Stimulated activated CD4-positive, alpha-beta T cell treated with anti-CD3 and anti-CD28 coated beads, Interleukin-1b, Interleukin-23, amount 100 ng/mL, for 4 hours (primary cell): ENCODE data around the gene ECI1.

Experiments used
- DNase-seq, 2 donors: peaks; one replicate each; pipeline ENCODE4 v3.0.0-alpha.2; 2020; ENCODE audit warnings: low read depth in 2 of 2

ECI1 gene

DNA sequence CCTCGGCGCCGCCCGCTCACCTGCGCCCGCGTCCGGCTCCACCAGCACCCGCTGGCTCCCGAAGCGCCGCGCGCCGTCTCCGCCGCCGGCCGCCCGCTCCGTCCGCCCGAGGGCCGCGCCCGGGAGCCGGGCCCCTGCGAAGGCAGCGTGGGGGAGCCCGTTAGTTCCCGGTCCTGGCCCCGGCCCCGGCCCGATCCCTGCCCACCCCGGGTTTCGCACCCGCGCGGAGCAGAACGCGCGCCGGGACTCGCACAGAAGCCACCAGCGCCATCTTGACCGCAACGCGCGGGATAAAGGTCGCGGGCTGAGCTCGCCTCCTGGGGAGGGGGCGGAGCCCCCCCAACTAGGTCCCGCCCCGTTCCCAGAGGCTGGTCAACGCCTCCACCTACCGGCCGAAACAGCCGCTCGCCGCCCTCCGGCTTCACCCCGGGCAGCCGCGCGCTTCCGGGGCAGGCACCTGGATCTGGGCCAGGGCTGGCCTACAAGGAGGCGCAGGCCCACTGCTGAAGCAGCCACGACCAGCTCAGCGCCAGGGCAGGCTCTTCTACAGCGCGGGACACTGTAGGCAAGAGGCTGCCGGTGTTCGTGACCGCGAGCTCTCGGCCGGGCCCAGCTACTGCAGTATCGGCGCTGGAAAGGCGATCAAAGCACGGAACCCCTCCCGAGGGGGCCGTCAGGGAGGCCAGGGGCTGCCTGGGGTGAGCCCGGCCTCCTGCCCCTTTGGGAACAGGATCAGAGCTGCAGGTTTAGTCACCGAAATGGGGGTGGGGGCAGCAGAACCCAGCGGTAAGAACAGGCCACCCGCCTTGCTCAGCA, at the start of gene ECI1:
Gene ECI1, minus strand, starts transcription at position 292 of the 816 bp plus-strand sequence. Its CDS starts 21 bp downstream, at position 271.
- DNase-seq: peak; percentile 58 to 76

DNA sequence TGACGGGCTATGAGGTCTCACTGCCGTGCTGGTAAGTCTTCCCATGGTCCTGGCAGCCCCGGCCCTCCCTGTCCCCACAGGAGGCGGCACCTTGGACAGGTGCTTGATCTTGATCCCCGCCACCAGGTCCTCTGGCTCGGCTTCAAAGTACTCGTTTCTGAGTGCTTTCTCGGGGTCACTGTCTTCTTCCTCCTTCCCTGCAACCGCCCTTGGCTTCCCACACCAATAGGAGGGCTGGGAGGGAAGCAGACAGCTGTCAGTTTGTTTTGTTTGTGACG, 48.5 kb upstream of the ECI1 start:
- DNase-seq: no peak

- no peak for DNase-seq
These were observed 47.9 kb upstream of the ECI1 start for GRCh38 chr16:2299121-2299914.

GRCh38 chr16:2298621-2299020, 47.2 kb upstream of the ECI1 start:
- no peak for DNase-seq

DNA sequence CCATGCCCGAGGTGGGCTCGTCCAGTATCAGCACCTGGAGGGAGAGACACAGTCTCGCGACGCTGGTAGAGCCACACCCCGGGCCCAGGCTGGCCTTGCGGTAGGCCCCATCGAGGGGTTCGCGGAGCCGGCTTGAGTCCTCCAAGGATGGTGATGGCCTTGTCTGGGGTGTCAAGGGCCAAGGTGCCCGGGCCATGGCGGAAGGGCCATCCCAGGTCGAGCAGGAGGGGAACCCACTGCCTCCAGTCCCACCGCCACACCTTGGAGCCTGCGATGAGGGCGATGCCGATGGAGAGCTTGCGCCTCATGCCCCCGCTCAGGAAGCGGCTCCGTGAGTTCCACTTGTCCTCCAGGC, 46.1 kb upstream of the ECI1 start:
- no peak for DNase-seq

DNA sequence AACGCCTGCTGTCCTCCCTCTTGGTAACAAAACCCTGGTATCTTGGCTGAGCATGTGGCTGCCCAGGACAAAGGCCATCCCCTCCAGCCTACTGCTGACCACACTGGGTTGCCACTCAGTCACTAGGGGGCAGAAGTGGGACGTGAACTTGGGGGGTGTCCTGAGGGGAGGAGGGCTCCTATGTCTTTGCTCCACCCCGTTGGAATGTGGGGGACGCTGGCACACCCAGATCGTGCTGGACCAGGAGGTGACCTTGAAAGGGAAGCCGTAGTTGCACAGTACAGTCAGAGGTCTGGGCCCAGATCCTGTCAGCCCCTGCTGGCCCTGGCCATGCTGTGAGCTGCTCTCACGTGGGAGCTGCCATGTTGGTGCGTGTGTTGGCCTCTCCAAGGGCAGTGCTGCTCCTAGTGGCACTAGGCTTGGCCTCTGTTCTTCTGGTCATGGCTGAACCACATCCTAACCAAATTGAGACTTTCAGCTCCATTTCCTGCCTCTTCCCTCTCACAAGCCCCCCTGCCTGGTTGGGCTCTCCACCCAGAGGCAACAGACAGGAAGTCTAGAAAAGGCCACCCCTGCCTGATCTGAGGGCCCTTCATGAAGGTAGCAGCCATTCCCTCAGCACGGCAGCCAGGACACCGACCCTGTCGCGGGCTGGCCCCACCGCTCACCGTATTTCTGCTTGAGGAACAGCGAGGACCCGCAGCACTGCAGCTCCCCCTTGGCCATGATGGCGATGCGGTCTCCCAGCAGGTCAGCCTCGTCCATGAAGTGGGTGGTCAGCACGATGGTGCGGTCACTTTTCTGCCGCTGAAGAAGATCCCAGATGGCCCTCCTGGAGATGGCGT, 45.5 kb upstream of the ECI1 start:
- no peak for DNase-seq

DNA sequence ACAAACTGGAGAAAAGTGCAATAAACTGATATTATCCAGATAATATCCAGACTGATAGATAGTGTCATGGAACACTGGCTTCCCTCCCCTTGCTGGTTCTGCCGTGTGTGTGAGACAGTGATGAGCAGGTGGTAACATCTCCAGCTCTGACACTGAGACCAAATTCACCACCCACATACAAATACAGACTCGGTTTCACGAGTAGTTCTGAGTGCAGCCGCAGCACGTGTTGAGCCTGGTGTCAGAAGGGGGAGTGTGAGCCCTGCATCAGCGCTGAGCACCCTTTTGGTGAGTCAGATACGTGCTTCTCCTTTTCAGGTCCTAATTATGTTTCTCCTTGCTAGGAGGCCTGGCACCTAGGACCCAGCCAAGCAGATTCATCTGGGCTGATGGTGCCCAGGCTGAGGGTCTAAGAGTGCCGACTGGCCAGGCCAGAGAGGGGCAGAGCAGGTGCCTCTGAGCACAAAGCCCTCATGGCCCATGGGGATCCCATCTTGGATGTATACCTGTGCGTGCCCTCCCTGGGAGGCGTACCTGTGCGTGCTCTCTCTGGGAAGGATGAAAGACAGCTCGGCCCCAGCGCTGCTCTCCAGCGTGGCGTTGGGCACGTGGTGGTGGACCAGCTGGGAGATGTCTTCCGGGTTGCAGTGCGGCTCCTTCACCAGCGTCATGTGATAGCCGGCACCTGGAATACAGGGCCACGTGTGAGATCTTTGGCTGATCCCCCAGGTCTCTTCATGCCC, 43.8 kb upstream of the ECI1 start:
- DNase-seq: no peak

DNA sequence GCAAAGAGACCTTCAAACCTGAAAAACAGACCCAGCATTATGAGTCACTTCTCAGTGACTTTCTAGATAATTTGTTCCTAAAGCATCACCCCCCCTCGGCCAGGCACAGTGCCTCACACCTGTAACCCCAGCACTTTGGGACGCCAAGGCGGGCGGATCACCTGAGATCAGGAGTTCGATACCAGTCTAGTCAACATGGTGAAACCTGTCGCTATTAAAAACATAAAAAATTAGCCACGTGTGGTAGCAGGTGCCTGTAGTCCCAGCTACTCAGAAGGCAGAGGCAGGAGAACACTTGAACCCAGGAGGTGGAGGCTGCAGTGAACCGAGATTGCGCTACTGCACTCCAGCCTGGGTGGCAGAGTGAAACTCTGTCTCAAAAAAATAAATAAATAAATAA, 40.8 kb upstream of the ECI1 start:
- no peak for DNase-seq

GRCh38 chr16:2289282-2289681, 37.9 kb upstream of the ECI1 start:
- DNase-seq: no peak

DNA sequence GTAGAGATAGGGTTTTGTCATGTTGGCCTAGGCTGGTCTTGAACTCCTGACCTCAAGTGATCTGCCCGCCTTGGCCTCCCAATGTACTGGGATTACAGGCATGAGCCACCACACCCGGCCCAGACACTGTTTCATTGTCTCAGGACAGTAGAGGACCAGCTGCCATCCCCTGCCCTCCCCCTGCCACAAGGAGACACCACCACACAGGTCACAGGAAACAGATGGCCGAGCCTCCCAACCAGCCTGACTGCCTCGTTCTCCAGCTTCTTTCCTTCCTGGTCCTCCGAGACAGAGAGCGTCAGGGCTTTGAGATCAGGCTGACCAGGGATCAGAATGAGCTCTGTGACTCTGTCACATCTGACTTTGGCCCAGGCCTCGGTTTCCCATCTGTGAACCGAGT, 37.3 kb upstream of the ECI1 start:
- no peak for DNase-seq

GRCh38 chr16:2287916-2288547, 36.6 kb upstream of the ECI1 start:
- DNase-seq: no peak

GRCh38 chr16:2286550-2286949, 35.2 kb upstream of the ECI1 start:
- DNase-seq: no peak

GRCh38 chr16:2285731-2286191, 34.4 kb upstream of the ECI1 start:
- no peak for DNase-seq

DNA sequence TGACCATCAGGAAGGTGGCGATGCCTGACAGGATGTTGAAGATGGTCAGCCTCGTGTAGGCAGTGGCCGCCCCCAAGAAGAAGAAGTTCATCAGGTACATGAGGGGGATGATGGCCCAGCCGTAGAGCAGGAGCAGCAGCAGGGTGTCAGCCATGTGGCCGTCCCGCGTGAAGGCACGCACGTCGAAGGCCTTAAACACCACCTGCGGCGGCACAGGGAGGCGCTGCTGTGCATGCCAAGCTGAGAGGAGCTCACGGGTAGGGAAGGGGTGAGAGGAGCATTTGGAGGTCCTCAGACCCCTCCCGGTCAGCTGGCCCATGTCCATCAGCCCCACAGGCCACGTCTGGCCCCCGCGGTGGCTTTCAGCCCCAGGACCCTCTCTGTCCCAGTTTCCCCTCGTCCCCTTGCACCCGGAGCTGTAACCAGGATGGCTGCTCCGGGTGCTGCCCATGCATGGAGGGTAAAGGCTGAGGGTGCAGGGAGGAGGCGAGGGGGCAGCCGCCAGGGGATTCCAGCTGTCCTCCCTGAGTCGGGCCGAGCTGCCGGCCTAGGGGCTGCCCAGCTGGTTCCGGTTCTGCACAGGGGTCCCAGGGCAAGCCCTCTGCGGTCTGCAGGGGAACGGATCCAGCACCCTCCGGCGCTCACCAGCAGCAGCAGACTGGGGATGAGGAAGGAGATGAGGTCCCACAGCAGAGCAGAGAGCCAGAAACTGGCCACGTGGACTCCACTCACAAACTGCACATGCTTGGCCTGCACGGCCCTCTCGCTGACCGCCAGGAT, 33.6 kb upstream of the ECI1 start:
- no peak for DNase-seq

DNA sequence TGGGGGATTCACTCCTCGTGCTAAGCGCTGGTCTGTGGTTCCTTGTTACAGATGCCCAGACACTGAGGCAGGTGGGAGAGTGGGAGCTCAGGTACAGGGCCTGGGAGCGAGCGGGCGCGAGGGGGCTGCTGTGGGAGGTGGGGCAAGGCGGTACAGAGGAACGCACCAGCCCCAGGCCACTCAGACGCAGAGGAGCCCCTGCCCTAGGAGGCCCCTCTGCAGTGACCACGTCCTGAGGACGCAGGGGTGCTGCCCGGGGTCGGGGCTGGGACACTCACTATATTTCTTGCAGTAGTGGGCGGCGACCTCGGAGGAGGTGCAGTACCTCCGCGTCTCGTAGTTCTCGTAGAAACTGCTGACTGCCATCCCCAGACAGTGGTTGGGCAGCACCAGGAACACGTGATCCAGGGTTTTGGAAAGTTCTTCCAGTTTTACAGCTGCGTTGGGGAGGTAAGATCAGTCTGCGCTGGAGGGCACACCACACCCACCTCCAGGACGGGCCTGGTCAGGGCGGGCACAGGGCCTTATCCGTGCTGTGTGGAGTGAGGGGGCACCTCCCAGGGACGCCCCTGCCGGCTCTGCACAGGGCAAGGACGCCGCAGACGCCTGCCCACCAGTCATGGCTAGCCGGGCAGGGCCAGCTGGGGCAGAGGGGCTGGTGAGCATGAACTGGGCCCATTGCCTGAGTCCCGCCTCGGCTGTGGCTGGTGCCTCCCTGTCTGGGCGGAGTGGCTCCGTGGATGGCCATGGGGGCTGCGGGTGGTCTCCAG, 32.8 kb upstream of the ECI1 start:
- no peak for DNase-seq

DNA sequence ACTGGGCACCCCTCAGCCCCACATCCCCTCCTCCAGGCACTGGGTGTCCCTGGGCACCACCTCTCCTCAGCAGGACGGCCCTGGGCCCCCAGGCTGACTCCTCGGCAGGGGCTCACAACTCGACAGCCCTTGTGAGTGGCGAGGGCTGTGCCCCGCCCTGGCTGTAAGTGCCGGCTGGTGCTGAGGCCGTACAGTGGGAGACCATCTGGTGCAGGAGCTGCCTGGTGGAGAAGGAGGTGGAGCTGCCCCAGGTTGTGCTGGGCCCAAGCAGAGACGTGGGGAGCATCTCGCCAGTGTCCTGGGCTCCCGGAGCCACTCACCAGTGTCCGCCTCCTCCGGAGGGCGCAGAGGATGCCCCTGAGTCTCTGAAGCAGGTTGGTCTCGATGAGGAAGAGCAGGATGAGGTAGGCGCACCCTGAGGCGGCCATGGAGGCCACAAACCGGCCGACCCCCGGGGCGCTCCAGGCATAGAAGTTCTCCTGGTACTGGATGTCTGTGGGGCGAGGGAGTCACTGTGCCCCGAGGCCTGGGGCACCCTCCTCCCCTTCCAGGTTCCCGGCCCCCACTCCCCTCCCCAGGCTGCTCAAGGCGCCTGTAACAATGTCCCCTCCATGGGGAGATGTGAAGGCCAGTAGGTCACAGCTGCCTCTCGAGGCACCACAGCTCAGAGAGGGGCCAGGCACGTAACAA, 31.6 kb upstream of the ECI1 start:
- no peak for DNase-seq

GRCh38 chr16:2282262-2282661, 30.9 kb upstream of the ECI1 start:
- no peak for DNase-seq

DNA sequence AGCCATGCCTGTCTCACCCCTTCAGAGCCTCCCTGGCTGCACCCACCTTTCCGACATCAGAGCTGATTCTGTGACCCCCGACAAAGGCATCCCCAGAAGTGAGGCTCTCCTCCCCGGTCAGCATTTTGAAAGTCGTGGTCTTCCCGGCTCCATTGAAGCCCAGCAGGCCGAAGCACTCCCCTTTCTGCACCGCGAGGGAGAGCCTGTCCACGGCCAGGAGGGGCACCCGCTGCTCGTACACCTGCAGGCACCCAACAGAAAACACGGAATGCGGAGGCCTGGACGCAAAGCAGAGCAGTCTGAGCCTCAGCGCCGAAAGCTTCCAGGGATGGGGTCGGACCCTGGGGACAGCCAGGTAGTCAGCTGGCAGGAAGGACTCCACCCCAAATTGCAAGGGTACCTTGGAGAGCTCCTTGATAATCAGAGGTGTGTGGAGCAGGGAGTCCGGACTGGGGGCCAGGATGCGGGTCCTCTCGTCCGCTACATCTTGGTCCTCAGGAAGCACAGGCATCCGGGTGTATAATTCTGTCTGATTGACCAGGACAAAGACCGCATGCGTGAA, 29.7 kb upstream of the ECI1 start:
- no peak for DNase-seq

GRCh38 chr16:2280461-2280860, 29.1 kb upstream of the ECI1 start:
- DNase-seq: no peak
